ENCODE measurements around the gene METTL26.

GRCh38 chr16:676565-676902 lies 40.4 kb upstream of the METTL26 start:
- TF ChIP-seq JUND (IDR thresholded peaks at IDR 0.05) = no peak
- no peak for TF ChIP-seq CTCF (IDR thresholded peaks at IDR 0.05; ENCODE audit: low read depth, low read length, missing input control)
- no peak for TF ChIP-seq SP1 (IDR thresholded peaks at IDR 0.05)
- TF ChIP-seq MAX (IDR thresholded peaks at IDR 0.05) = no peak
- TF ChIP-seq YY1 (IDR thresholded peaks at IDR 0.05) = no peak
- no peak for TF ChIP-seq HNF4A (conservative IDR thresholded peaks at IDR 0.05)
- no peak for TF ChIP-seq NR2F2 (IDR thresholded peaks at IDR 0.05)
- no peak for TF ChIP-seq RAD21 (IDR thresholded peaks at IDR 0.05)
- TF ChIP-seq, protein P1, sequence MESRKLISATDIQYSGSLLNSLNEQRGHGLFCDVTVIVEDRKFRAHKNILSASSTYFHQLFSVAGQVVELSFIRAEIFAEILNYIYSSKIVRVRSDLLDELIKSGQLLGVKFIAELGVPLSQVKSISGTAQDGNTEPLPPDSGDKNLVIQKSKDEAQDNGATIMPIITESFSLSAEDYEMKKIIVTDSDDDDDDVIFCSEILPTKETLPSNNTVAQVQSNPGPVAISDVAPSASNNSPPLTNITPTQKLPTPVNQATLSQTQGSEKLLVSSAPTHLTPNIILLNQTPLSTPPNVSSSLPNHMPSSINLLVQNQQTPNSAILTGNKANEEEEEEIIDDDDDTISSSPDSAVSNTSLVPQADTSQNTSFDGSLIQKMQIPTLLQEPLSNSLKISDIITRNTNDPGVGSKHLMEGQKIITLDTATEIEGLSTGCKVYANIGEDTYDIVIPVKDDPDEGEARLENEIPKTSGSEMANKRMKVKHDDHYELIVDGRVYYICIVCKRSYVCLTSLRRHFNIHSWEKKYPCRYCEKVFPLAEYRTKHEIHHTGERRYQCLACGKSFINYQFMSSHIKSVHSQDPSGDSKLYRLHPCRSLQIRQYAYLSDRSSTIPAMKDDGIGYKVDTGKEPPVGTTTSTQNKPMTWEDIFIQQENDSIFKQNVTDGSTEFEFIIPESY (IDR thresholded peaks at IDR 0.05) = no peak
- no peak for TF ChIP-seq HNF4G (IDR thresholded peaks at IDR 0.05)
- no peak for TF ChIP-seq REST (IDR thresholded peaks at IDR 0.05)
- no peak for TF ChIP-seq GABPA (IDR thresholded peaks at IDR 0.05 in 1 of 2, conservative IDR thresholded peaks at IDR 0.05 in 1 of 2)
- TF ChIP-seq EGR1 (IDR thresholded peaks at IDR 0.05; ENCODE audit: low read depth in 2 of 2) = no peak
